Fibroblast of mammary gland (primary cell): ENCODE measurements around the gene PIP4K2C.

Source experiments
- DNase-seq: peaks from one replicate; pipeline ENCODE4 v3.0.0-alpha.2; 2010; ENCODE audit warnings: low read depth
- H3K4me3 ChIP-seq: 2 replicates; pipeline ENCODE4 v1.5.1; 2011; ENCODE audit warnings: low read depth, mild to moderate bottlenecking, low read length, moderate library complexity; ENCODE audit not compliant: control insufficient read depth
- TF ChIP-seq, protein P1 (sequence below): conservative IDR thresholded peaks from 2 replicates; pipeline ENCODE4 v1.5.1; 2011; ENCODE audit warnings: low read depth, low read length, inconsistent platforms; ENCODE audit not compliant: control insufficient read depth, insufficient read depth

Gene PIP4K2C

DNA sequence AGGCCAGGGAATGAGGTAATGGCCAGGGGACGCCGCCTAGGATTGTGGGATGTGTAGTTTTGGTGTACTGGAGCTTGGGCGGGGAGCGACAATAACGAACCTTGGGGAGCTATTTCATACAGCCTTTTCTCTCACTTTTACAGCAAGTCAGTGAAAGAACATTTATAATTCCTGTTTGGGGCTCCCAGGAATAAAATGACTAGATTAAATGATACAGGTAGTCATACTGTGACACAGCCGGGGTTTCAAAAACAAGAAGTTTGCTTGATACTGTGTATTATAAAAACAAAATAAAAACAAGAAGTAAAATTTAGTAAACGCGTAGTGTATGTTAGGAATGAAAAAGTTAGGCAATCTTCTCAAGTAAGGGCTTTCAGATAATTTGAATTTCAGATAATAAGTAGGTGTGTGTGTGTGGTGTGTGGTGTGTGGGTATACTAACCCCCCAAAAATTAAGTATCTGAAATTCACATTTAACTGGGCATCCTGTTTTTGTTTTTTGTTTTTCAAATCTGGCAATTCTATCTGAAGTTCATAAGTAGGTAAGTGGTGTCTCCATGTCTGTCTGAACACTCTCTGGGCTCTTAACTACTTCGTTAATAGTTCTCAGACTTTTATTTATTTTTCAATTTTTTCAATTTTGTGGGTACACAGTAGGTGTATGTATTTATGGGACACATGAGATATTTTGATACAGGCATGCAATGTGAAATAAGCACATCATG is 43.5 kb upstream of the PIP4K2C start:
- TF ChIP-seq, protein P1, sequence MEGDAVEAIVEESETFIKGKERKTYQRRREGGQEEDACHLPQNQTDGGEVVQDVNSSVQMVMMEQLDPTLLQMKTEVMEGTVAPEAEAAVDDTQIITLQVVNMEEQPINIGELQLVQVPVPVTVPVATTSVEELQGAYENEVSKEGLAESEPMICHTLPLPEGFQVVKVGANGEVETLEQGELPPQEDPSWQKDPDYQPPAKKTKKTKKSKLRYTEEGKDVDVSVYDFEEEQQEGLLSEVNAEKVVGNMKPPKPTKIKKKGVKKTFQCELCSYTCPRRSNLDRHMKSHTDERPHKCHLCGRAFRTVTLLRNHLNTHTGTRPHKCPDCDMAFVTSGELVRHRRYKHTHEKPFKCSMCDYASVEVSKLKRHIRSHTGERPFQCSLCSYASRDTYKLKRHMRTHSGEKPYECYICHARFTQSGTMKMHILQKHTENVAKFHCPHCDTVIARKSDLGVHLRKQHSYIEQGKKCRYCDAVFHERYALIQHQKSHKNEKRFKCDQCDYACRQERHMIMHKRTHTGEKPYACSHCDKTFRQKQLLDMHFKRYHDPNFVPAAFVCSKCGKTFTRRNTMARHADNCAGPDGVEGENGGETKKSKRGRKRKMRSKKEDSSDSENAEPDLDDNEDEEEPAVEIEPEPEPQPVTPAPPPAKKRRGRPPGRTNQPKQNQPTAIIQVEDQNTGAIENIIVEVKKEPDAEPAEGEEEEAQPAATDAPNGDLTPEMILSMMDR: no peak
- DNase-seq: no peak
- peak overlapping the region; percentile 73 for H3K4me3 ChIP-seq

DNA sequence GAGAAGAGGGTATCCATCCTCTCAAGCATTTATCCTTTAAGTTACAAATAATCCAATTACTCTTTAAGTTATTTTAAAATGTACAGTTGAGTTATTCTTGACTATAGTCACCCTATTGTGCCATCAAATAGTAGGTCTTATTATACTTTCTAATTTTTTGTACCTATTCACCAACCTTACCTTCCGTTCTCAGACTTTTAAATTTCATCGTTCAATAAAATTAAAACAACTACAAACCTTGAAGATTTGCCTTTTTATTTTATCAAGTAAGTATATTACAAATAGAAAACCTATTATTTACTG is 43.0 kb upstream of the PIP4K2C start:
- TF ChIP-seq, protein P1: no peak
- no peak overlapping the region for H3K4me3 ChIP-seq
- no peak for DNase-seq

DNA sequence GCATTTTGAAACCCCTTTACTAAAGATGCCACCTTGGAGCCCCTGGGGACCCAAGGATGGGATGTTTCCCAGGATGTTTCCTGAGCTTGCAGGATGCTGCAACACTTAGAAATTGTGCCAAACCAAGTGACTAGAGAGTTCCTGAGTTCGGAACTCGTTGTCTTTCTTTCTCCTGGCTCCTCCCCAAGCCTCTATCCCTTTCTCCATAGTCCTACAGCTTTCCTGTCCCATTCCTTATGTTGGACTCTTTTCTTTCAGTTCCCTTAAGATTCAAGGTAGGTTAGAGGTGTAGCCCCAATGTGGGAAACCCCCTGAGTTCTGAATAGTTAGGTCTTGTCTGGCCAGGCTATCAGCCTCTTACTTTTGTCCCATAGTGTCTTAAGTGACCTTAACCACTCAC is 42.5 kb upstream of the PIP4K2C start:
- TF ChIP-seq, protein P1: no peak
- no peak overlapping the region for H3K4me3 ChIP-seq
- no peak for DNase-seq

DNA sequence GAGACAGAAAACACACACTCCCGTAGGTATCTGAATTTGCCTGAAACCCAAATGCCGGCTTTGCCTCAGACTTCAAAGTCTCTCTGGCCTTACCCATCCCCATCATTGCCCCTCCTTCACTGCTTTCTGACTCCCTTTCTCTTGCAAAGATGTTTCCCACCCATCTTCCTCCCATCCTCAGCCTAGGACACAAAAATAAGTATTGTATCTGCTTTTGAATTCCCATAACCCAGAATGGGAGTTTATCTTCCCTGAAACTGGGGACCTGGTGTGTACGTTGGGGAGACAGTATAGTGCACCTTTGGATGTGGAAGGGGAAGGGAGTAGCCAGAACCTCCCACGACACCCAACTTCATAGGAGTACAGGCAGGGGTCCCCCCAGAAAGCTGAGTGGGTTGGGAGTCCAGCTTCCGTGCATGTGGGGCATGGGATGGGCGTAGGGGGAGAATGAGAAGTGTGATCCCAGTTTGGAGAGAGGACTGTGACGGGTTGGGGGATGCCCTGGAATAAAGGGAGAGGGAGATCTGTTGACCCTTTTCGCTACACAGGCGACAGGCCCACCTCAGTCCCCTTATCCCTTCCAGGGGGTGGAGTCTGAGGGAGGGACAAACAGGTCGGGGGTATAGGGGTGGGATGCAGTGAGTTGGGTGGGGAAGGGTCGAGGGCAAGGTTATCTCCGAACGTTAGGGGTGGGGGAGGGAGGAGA is 41.6 kb upstream of the PIP4K2C start:
- DNase-seq: no peak
- TF ChIP-seq, protein P1: no peak
- H3K4me3 ChIP-seq: peak overlapping the region; percentile 54

DNA sequence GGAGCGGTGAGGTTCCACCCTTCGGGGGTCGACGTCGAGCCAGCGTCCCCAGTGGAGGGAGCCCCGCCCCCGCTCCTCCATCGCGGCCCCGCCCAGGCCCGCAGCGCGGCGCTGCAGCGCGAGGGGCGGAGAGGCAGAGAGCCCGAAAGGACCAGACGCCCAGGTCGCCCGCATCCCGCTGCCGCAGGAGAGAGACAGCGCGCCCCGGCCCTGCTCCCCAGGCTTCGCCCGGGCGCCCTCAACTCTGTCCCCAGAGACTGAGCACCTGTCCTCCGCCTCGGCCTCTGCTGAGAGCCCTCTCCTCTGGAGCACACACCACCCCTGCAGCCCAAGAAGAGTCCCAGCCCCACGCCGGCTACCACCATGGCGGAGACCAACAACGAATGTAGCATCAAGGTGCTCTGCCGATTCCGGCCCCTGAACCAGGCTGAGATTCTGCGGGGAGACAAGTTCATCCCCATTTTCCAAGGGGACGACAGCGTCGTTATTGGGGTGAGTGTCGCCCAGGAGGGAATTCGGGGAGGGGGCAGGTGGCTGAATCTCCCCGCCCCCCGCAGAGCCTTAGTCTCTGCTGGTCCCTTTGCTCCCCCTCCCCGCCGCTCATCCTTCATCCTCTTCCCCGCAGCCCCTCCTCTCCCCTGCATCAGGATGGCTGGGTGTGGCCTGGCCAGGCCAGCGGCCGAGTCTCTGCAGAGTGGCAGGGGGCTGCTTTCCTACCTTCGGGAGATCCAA is 40.9 kb upstream of the PIP4K2C start, which contains the start of gene KIF5A:
TSS of gene KIF5A (plus strand) at position 136 of the 732 bp plus-strand sequence. CDS start at position 364, 228 bp downstream.
- peak within 1 kb of the TSS; percentile 54 for H3K4me3 ChIP-seq
- no peak for DNase-seq
- TF ChIP-seq, protein P1: no peak

DNA sequence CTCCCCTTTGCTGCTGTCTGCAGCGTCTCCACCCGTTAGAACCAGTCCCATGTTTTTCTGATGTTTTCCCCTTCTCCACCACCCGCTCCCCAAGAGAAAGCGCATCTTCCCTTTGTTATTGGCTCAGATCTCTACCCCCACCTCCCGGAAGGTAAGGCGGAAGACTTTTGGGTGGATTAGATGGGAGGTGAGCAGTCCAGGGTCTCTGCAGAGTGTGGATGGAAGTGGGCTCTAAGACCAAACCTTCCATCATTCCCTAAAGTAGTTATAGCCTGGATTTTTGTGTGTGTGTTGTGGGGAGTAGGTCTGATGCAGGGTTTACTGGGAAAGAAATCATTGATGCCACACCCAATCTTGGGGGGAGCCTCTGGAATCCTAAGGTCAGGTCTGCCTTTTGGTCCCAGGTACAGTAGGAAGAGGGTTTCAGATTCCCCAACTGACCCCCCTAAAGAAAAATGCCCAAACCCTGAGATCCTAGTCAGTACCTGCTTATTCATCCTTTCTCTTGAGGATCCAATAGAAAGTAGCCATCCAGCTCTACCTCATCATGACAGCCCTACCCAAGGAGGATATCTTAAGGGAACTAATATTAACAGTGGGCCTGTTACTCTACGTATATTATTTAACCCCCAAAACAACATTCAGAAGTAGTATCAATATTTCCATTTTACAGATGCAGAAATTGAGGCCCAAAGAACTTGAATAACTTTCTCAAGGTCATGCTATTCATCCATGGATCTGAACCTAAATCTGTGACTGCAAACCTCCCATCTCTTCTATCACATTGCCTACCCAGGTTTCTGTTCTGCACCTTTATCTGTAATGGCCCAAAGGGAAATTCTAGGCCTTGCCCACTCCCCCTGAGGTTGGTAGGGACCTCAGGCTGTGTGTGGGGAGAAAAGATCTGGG is 40.1 kb upstream of the PIP4K2C start:
- DNase-seq: no peak
- H3K4me3 ChIP-seq: no peak overlapping the region
- TF ChIP-seq, protein P1: no peak
